Measurements from ENCODE around the gene CCDC175. TPM values are rescaled to one million over a fixed set of nuclear protein-coding genes. Genes with fewer than 3 reads are reported as not detected.

Gene CCDC175
- total RNA-seq, 1 donor from 2014 or later: 0.39 TPM

DNA sequence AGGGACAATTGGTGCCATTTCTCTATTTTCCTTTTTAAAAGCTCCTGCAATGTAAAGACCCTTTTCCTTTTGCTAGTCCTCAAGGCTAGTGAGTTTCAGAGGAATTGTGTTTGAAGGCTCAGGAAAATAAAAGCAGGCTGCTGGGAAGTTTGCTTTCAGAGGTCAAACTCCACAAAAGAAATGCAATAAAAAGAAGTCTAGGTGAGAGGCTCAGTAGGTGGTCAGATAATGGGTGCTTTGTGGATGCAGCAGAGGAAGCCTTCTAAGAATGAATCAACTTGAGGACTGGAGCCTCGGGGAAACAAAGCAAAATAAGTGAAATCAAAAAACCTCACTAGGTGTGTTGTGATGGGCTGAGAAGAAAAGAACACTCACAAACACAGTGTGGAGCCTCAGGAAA lies 10.3 kb downstream of the CCDC175 start:
- no peak for DNase-seq (ENCODE audit: extremely low spot score, unreplicated experiment)
- no peak for TF ChIP-seq CTCF (conservative IDR thresholded peaks at IDR 0.05)
- Mint-ChIP-seq H3K4me3 (no peak overlapping the region), H3K4me1 (ENCODE audit: unreplicated experiment) (peaks cover 12% of the 10 kb centered on the region), H3K27ac (no peak overlapping the region), H3K9me3 (no peaks in the 10 kb centered on the region), H3K36me3 (no peaks in the 10 kb centered on the region), H3K27me3 (peaks cover 16% of the 10 kb centered on the region)

DNA sequence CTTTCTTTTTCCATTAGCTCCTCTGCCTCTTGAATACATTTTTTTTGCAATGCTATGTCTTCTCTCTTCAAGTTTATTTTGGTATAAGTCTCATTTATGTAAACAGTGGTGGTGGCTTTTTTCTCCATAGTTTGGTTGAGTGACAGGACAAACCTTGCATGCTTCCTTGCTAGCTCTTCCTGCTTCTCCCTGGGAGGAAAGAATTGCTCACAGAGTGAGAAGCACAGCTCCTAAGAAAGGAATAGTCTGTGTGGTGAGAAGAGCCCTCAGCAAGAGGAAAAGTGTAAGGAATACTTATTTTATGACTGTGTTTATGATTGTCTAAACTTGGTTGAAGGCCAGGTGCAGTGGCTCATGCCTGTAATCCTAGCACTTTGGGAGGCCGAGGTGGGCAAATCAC lies 11.5 kb downstream of the CCDC175 start:
- no peak overlapping the region for H3K4me3 Mint-ChIP-seq

DNA sequence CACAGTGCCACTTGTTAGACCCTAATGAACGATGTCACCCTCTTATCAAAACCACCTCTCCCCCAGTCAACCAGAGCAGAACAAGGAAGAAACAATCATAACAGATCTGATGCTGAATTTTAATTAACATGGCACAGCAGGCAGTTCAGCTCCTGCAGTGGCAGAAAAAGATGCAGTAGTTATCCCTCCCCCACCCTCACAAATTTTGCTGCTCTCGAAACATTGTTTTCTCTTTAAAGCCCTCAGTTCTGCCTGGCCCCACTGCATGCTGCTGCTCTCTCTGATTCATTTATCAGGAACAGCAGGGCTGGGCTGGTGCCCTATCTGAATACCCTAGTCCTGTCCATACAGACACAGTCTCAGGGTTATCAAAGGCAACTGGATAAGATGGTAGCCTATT lies 12.2 kb downstream of the CCDC175 start:
- no peak for TF ChIP-seq CTCF (conservative IDR thresholded peaks at IDR 0.05)
- no peak for DNase-seq (ENCODE audit: extremely low spot score, unreplicated experiment)
- Mint-ChIP-seq H3K4me1 (ENCODE audit: unreplicated experiment) (peaks cover 12% of the 10 kb centered on the region), H3K36me3 (no peaks in the 10 kb centered on the region), H3K9me3 (no peaks in the 10 kb centered on the region), H3K27ac (no peak overlapping the region), H3K27me3 (peaks cover 16% of the 10 kb centered on the region), H3K4me3 (no peak overlapping the region)

More for the DNA sequence above, 11.5 kb downstream of the CCDC175 start:
- Mint-ChIP-seq H3K36me3 (no peaks in the 10 kb centered on the region), H3K9me3 (no peaks in the 10 kb centered on the region), H3K27me3 (peaks cover 16% of the 10 kb centered on the region), H3K27ac (no peak overlapping the region), H3K4me1 (ENCODE audit: unreplicated experiment) (peaks cover 12% of the 10 kb centered on the region)
- no peak for TF ChIP-seq CTCF (conservative IDR thresholded peaks at IDR 0.05)
- no peak for DNase-seq (ENCODE audit: extremely low spot score, unreplicated experiment)

DNA sequence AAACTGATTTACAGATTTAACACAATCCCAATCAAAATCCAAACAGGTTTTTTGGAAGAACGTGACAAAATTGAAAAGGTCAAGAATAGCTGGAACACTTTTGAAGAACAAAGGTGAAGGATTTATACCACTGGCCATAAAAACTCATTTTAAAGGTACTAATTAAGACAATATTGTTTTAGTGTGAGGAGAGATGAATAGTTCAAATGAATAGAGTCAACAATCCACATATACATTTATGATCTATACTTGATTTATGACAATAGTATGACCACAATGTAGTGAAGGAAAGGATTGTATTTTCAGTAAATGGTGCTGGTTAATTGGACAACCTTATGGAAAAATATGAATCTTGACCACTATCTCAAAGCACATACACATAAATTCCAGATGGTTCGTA lies 29.3 kb downstream of the CCDC175 start:
- Mint-ChIP-seq H3K4me3 (no peak overlapping the region), H3K9me3 (peaks cover 4% of the 10 kb centered on the region), H3K27me3 (no peaks in the 10 kb centered on the region), H3K36me3 (no peaks in the 10 kb centered on the region), H3K4me1 (ENCODE audit: unreplicated experiment) (no peaks in the 10 kb centered on the region), H3K27ac (no peak overlapping the region)
- no peak for DNase-seq (ENCODE audit: extremely low spot score, unreplicated experiment)
- TF ChIP-seq CTCF (conservative IDR thresholded peaks at IDR 0.05): no peak

- Mint-ChIP-seq H3K27ac (no peak overlapping the region), H3K4me3 (no peak overlapping the region), H3K9me3 (peaks cover 2% of the 10 kb centered on the region), H3K4me1 (ENCODE audit: unreplicated experiment) (no peaks in the 10 kb centered on the region), H3K27me3 (no peaks in the 10 kb centered on the region), H3K36me3 (no peaks in the 10 kb centered on the region)
- TF ChIP-seq CTCF (conservative IDR thresholded peaks at IDR 0.05): no peak
- no peak for DNase-seq (ENCODE audit: extremely low spot score, unreplicated experiment)
Measured at GRCh38 chr14:59543873-59544272, 32.7 kb downstream of the CCDC175 start.

- H3K27me3 Mint-ChIP-seq: no peaks in the 10 kb centered on the region
- H3K36me3 Mint-ChIP-seq: no peaks in the 10 kb centered on the region
- no peak overlapping the region for H3K27ac Mint-ChIP-seq
- H3K9me3 Mint-ChIP-seq: no peaks in the 10 kb centered on the region
- DNase-seq (ENCODE audit: extremely low spot score, unreplicated experiment): no peak
- no peak overlapping the region for H3K4me3 Mint-ChIP-seq
- no peaks in the 10 kb centered on the region for H3K4me1 Mint-ChIP-seq (ENCODE audit: unreplicated experiment)
- no peak for TF ChIP-seq CTCF (conservative IDR thresholded peaks at IDR 0.05)
Measured at GRCh38 chr14:59541731-59542130, 34.9 kb downstream of the CCDC175 start.

Data from type B pancreatic cell (in vitro differentiated cells).